Gastroesophageal sphincter (tissue), 3 donors: ENCODE results near the gene ESD.

Experiments used
- CTCF ChIP-seq, 4 experiments: fragments of 200-600 bp in 2 of 4; fragments of 450-650 bp in 2 of 4; sonication (generic) in 1 of 4; IDR thresholded peaks; one replicate each; pipeline ENCODE4 v1.5.1; 2017 to 2019; ENCODE audit warnings: antibody characterized with exemption in 4 of 4, mild to moderate bottlenecking in 2 of 4, moderate library complexity in 2 of 4
- EP300 ChIP-seq: sonication (generic); formaldehyde crosslinking; IDR thresholded peaks from one replicate; pipeline ENCODE4 v1.6.1; 2017; ENCODE audit warnings: antibody characterized with exemption, mild to moderate bottlenecking
- POLR2A ChIP-seq, 2 donors: fragments of 450-650 bp; IDR thresholded peaks; one replicate each; pipeline ENCODE4 v1.6.1; 2017; ENCODE audit warnings: antibody characterized with exemption in 2 of 2, mild to moderate bottlenecking in 2 of 2, moderate library complexity in 1 of 2
- POLR2AphosphoS5 ChIP-seq: sonication (generic); formaldehyde crosslinking; IDR thresholded peaks from one replicate; pipeline ENCODE4 v1.6.1; 2017; ENCODE audit warnings: antibody characterized with exemption

- TF ChIP-seq POLR2A (IDR thresholded peaks at IDR 0.05) = no peak
- TF ChIP-seq POLR2AphosphoS5 = no peak
- no peak for TF ChIP-seq CTCF (IDR thresholded peaks at IDR 0.05)
- TF ChIP-seq EP300 = no peak
These were observed 42.4 kb upstream of the ESD start for GRCh38 chr13:46839399-46839798.
